ENCODE results near the gene FXYD7.
"Not testable (repeated sequence)": the region's sequence is repeated elsewhere in the genome, so short reads cannot be mapped to it uniquely, and the experiment has no call there.

Gene FXYD7

GRCh38 chr19:35143231-35143715 lies at the start of gene FXYD7:
FXYD7 (plus strand) TSS chr19:35143255; CDS start chr19:35143334, 79 bp downstream.
- no peak for DNase-seq

- DNase-seq = no peak
Measured at GRCh38 chr19:35093430-35093829, 49.6 kb upstream of the FXYD7 start.

GRCh38 chr19:35093941-35094647 lies 49.0 kb upstream of the FXYD7 start:
- DNase-seq = no peak

GRCh38 chr19:35094656-35095055 lies 48.4 kb upstream of the FXYD7 start:
- no peak for DNase-seq

GRCh38 chr19:35095667-35096368 lies 47.2 kb upstream of the FXYD7 start:
- DNase-seq = no peak

- no peak for DNase-seq
Measured at GRCh38 chr19:35098413-35099049, 44.5 kb upstream of the FXYD7 start.

GRCh38 chr19:35099155-35099896 lies 43.7 kb upstream of the FXYD7 start:
- DNase-seq = no peak

- DNase-seq = no peak
Measured at GRCh38 chr19:35099897-35100275, 43.2 kb upstream of the FXYD7 start.

- no peak for DNase-seq
Measured at GRCh38 chr19:35100588-35101533, 42.2 kb upstream of the FXYD7 start.

- DNase-seq = not testable (repeated sequence)
Measured at GRCh38 chr19:35101949-35102348, 41.1 kb upstream of the FXYD7 start.

- not testable (repeated sequence) for DNase-seq
Measured at GRCh38 chr19:35103614-35104013, 39.4 kb upstream of the FXYD7 start.

- no peak for DNase-seq
Measured at GRCh38 chr19:35104361-35104760, 38.7 kb upstream of the FXYD7 start.

GRCh38 chr19:35105047-35105410 lies 38.0 kb upstream of the FXYD7 start:
- DNase-seq = no peak

- no peak for DNase-seq
Measured at GRCh38 chr19:35105411-35106290, 37.4 kb upstream of the FXYD7 start.

GRCh38 chr19:35106291-35106583 lies 36.8 kb upstream of the FXYD7 start:
- DNase-seq = no peak

- DNase-seq = no peak
Measured at GRCh38 chr19:35106898-35107541, 36.0 kb upstream of the FXYD7 start.

- no peak for DNase-seq
Measured at GRCh38 chr19:35107545-35107944, 35.5 kb upstream of the FXYD7 start.

GRCh38 chr19:35108730-35109129 lies 34.3 kb upstream of the FXYD7 start:
- no peak for DNase-seq

- DNase-seq = no peak
Measured at GRCh38 chr19:35109395-35110112, 33.5 kb upstream of the FXYD7 start.

- DNase-seq = no peak
Measured at GRCh38 chr19:35110974-35111373, 32.1 kb upstream of the FXYD7 start.
